HG03135 (cell line): ENCODE measurements around the gene PNN.
"Not testable (repeated sequence)": the region's sequence is repeated elsewhere in the genome, so short reads cannot be mapped to it uniquely, and the experiment has no call there.

Experiments used
- ATAC-seq: cut with Tn5 transposase; IDR thresholded peaks from one replicate; pipeline ENCODE4 v1.9.1; 2021; ENCODE audit warnings: mild to moderate bottlenecking, moderate library complexity; ENCODE audit not compliant: unreplicated experiment

The PNN gene

GRCh38 chr14:39174560-39175444 lies at the start of gene PNN:
Gene PNN (plus strand): TSS chr14:39175254. CDS start chr14:39175280, 26 bp downstream.
- peak; percentile 93 for ATAC-seq

DNA sequence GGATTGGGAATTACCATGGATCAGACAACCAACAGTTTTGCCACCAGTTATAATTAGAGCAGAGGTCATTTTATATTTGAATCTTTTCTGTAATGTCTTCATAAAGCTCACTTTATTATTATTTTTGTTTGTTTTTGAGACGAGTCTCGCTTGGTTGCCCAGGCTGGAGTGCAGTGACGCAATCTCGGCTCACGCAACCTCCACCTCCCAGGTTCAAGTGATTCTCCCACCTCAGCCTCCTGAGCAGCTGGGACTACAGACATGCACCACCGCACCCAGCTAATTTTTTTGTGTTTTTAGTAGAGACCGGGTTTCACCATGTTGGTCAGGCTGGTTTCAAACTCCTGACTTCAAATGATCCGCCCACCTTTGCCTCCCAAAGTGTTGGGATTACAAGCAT lies 37.2 kb upstream of the PNN start:
- not testable (repeated sequence) for ATAC-seq

DNA sequence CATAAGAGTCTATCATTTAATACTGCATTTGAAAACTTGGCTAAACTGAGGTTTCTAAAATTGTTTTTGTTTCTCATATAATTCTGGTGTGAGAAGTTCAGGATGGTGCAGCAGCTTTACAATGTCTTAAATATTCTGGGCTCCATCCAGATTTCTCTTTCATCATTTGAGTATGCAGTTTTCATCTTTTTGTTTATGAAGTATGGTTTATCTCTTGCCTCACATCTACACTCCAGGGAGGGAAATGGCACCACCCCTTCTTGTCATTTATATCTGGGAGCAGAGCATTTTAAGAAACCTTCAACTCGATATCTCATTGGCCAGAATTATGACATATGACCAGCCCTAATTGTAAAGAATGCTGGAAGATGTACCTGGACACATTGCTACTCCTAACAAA lies 36.6 kb upstream of the PNN start:
- ATAC-seq = no peak

- no peak for ATAC-seq
Measured at GRCh38 chr14:39140170-39140569, 34.9 kb upstream of the PNN start.

GRCh38 chr14:39141623-39142022 lies 33.4 kb upstream of the PNN start:
- not testable (repeated sequence) for ATAC-seq

DNA sequence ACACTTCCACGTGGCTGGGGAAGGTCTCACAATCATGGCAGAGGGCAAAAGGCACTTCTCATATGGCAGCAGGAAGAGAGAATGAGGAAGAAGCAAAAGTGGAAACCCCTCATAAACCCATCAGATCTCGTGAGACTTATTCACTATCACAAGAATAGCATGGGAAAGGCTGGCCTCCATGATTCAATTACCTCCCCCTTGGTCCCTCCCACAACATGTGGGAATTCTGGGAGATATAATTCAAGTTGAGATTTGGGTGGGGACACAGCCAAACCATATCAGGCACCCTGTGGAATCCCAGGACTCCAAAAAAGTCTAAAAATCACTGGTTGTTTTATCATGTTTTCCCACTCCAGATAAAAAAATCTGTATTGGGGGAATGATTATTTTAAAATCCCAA lies 31.8 kb upstream of the PNN start:
- ATAC-seq = not testable (repeated sequence)

GRCh38 chr14:39145266-39145966 lies 29.6 kb upstream of the PNN start:
- ATAC-seq = no peak

DNA sequence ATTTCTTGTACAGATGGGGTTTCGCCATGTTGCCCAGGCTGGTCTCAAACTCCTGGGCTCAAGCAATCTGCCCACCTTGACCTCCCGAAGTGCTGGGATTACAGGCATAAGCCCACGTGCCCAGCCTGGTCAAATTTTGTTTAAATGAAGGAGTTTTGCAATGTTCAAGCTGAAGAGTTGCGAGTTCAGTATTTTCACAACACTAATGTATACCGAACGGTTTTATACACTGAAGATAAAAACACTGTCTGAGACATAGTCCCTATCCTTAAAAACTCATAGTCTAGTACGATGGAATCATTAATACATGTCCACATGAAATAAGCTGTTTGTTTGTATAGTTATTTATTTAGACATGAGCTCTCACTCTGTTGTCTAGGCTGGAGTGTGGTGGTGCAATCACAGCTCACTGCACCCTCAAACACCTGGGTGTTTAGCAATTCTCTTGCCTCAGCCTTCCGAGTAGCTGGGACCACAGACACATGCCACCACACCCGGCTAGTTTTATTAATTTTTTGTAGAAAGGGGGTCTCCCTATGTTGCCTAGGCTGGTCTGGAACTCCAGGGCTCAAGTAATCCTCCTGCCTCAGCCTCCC lies 20.4 kb upstream of the PNN start:
- ATAC-seq = no peak

- ATAC-seq = no peak
Measured at GRCh38 chr14:39157491-39157890, 17.6 kb upstream of the PNN start.

DNA sequence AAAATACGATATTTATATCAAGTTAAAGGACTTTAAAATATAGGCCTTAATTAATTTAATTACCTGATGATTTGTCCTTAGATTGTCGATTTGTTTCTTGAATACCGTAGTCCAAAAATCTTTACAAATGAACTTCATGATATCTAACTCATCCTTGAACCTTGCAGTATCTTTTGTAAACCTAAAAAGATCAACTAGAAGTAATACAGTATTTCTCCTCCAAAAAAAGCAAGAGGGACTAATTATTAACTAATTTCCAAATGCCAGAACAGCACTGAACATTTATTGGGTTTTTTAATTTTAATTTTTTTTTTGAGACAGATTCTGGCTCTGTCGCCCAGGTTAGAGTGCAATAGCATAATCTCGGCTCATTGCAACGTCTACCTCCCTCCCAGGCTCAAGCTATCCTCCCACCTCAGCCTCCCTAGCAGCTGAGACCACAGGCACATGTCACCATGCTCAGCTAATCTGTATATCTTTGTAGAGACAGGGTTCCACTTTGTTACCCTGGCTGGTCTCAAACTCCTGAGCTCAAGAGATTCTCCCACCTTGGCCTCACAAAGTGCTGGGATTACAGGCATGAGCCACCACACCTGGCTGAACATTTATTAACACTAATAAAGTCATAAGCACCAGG lies 16.7 kb upstream of the PNN start:
- no peak for ATAC-seq

- no peak for ATAC-seq
Measured at GRCh38 chr14:39160494-39160893, 14.6 kb upstream of the PNN start.

- ATAC-seq = not testable (repeated sequence)
Measured at GRCh38 chr14:39167797-39168320, 7.2 kb upstream of the PNN start.

DNA sequence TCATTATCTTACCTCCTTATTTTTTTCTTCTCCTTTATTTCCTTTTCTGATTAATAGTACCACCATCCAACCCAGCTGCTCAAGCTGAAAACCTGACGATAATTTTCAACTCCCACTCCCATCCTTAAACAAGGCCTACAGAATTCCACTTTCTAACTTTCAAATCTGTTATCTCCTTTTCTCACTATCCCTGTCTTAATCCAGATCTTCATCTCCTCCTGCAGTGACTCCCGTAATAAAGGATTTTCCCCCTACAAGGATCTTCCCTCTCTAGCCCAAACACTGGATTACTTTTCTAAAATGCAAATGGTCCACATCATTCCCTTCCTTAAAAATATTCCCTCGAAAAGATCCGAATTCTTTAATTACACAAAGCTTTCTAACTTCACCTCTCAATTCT lies 6.5 kb upstream of the PNN start:
- ATAC-seq = no peak

- ATAC-seq = no peak
Measured at GRCh38 chr14:39169541-39169900, 5.5 kb upstream of the PNN start.

DNA sequence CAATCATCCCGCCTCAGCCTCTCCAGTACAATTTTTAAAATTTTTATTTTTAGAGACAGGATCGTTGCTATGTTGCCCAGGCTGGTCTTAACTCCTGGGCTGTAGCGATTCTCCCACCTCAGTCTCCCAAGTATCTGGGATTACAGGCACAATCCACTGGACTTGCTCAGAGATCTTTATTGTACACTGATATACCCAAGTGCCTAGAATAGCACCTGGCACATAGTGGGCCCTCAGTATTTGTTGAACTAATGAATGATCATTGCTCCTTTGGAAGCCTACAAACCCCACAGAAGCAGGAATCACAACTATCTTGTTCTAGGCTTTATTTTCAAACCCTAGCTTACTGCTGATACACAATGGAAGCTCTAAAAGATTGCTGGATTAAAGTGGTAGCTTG lies 1.9 kb upstream of the PNN start:
- no peak for ATAC-seq

- peak; percentile 9 for ATAC-seq
Measured at GRCh38 chr14:39175445-39176262, 600 bp downstream of the PNN start.

DNA sequence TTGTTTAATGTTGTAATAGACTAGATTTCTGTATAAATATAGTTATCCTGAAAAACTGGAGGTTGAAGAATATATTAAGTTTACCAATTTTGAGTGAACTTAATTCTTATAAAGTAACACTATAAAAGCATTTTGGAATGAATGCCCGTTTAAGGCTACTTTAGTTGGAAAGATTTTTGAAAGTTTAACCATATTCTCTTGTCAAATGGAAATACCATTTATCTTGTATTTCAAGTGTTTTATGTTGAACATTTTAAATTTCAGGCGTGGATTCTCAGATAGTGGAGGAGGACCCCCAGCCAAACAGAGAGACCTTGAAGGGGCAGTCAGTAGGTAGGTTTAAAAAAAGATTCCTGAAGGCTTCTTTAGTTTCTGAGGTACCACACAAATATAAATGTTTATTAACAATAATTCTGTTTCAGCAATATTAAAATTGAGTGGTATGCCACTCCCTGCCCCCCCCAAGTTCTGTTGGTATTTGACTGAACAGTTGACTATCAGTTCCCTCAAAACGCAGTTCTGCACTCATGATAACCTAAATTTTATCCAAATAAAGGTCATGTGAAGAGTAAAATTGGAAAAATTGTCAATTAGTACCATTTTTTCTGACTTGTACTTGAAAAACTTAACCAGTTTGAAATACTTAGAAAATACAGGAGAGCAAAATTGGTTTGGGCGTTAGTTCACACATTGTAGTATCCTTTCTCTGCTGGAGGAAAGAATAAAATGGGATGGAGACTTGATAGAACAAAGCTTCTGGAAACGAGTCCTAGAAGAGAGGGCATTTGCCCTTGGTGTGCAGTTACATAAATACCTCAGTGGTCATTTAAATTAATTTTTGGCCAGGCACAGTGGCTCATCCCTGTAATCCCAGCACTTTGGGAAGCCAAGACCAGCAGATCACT lies 1.5 kb downstream of the PNN start:
- ATAC-seq = no peak

DNA sequence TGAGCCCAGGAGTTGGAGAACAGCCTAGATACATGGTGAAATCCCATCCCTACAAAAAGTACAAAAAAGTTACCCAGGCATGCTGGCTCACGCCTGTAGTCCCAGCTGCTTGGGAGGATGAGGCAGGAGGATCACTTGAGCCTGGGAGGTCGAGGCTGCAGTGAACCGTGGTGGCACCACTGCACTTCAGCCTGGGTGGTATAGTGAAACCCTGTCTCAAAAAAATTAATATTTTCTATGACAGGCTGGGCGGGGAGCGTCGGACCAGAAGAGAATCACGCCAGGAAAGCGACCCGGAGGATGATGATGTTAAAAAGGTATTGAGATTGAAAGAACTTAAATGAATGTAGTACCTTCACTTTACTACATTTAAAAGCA lies 2.1 kb downstream of the PNN start:
- ATAC-seq = no peak

DNA sequence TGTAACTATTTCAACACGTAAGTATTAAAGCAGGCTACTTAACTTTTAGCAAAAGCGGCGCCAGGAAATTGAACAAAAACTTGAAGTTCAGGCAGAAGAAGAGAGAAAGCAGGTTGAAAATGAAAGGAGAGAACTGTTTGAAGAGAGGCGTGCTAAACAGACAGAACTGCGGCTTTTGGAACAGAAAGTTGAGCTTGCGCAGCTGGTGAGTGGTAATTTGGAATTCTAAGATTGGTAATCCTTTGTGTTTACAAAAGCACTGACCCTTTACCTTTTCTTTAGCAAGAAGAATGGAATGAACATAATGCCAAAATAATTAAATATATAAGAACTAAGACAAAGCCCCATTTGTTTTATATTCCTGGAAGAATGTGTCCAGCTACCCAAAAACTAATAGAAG lies 4.0 kb downstream of the PNN start:
- no peak for ATAC-seq
